Stimulated activated CD8-positive, alpha-beta memory T cell treated with anti-CD3 and anti-CD28 coated beads, Interleukin-7, amount 100 ng/mL, for 4 hours (primary cell): ENCODE data around the gene CD96.
"Not testable (repeated sequence)": the region's sequence is repeated elsewhere in the genome, so short reads cannot be mapped to it uniquely, and the experiment has no call there.

Source experiments
- DNase-seq, 2 donors: peaks; one replicate each; pipeline ENCODE4 v3.0.0-alpha.2; 2020; ENCODE audit warnings: low read depth in 2 of 2

Gene CD96

DNA sequence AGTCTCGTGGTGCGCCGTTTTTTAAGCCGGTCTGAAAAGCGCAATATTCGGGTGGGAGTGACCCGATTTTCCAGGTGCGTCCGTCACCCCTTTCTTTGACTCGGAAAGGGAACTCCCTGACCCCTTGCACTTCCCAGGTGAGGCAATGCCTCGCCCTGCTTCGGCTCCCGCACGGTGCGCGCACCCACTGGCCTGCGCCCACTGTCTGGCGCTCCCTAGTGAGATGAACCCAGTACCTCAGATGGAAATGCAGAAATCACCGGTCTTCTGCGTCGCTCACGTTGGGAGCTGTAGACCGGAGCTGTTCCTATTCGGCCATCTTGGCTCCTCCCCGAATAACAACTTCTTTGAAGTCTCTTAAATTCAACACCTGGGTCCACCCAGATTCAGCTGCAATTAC, 19.9 kb downstream of the CD96 start:
- not testable (repeated sequence) for DNase-seq

DNA sequence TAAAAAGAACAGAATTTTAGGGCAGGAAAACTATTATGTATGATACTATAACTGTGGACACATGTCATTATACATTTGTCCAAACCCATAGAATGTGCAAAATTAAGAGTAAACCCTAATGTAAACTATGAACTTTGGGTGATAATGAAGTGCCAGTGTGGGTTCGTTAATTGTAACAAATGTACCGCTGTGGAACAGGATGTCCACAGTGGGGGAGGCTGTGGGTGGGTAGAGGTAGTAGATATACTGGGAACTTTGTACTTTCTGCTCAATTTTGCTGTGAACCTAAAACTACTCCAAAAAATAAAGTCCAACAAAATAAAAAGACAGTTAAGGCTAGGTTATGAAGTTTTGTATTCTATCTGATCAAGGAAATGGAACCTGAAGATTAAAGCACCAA, 24.8 kb downstream of the CD96 start:
- no peak for DNase-seq

DNA sequence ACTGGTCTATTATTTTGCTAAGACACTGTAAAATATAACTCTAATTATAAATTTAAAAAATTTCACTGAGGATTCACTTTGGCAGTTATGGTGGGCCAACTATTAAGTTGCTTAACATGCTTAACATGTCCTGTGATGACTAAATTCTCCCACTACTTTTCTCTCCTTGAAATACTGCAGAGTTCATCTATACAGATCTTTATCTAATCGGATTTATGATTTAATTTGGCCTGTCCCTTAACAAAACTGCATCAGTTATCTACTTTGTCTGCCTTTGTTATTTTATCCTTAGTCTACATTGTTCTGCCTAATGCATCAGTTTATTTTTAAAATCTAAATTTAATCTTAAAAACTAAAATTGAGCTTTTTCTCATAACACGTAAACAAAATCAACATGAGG, 26.4 kb downstream of the CD96 start:
- DNase-seq, result no peak

DNA sequence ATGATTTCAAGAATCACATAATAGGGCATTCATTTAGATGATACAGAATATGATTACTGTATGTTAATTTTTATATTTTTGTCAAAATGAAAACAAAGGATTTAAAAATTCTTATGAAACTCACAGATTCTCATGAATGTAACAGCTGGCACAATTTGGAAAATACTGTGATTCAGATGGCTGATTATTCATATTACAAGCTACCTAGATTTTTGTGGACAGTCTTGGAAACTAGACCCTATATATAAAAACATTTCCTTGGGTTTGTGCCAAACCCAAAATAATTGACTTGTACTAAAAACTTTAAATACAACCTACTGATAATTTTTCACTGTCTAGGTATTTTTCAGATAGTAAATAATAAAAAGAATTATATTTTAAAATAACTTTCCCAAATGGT, 26.9 kb downstream of the CD96 start:
- no peak for DNase-seq

DNA sequence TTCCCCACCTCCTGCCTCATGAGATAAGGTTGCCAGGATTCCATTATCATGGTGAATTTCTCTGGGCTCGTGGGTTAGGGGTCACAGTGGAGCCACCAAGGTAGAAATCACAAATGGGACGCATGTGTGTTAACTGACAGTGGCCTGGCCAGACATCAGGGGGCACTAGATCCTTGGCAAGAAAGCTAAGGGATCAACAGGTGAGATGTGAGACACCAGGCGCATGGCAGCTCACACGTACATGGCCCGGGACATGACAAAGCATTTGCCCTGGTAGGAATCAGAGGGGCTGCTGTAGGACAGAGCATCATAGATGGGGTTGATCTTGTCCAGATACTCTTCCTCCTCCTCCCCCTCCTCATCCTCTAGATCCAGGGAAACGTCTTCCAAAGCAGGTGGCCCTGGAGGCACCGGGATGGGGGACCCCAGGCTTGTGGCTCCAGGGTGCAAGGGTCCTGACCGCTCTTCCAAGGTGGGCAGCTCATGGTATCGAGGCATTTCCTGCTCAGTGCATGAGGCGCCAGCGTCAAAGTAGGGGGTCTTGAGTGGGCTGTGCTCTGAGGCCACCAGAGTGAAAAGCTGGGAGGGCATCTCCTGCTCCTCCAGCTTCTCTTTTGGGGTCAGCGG, 28.5 kb downstream of the CD96 start:
- no peak for DNase-seq

DNA sequence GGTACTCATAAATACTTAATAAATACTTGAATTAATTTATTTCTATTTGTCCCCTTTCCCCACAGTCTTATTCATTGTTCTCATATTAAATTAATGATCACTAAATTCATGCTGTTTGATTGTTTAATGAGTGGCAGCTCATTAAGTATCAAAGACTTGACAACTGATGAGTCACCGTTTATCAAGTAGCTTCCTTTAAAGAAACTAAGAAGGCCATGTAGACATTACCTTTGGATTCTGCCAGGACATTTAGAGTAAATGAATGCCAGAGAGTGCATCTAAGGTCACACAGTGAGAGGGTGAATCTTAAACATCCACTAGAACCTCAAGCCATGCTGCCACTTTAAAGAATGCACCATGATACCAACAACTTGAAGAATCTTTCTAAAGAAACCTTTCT, 29.3 kb downstream of the CD96 start:
- DNase-seq, result no peak

DNA sequence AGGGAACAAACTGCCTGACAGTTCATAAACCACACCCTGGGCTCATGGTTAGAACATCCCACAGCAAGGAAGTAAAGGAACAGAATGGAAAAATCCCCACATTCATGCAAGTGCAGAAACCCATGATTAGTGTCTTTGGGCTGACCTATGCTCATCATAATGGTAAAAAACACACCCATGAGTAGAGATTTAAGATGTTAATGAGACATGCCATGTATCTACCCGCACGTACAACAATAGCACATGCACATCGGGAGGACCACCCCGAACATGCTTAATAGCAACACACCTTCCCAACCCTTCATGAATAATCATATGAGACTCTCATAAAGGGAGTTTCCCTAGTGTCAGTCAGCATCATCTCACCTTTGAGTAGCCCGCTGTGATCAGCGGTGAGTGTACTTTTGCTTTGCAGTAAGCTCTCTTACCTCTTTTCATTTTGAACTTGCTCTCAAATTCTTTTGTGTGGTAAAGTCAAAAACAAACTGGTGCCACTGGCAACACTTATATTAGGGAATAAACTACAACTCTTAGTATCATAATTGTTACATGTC, 30.0 kb downstream of the CD96 start:
- peak in 1 of 2 donors; percentile 25 for DNase-seq

DNA sequence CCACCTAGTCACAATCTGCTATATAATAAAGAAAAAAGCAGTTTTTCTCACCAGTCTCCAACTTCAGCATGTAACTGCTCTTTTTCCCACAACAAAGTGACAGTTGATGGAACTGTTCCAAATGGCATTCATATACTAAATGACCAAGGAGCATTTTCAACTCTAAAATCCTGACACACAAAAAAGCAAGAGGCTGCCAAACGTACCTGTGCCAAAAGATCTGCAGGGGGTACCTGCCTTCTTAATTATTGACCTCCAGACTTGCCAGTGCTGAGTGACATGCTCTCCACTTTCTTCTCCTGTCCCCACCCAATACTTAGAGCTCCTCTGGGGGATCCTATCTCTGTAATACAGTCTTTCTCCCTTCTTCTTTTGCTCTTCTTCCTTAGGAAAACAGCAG, 35.1 kb downstream of the CD96 start:
- no peak for DNase-seq

DNA sequence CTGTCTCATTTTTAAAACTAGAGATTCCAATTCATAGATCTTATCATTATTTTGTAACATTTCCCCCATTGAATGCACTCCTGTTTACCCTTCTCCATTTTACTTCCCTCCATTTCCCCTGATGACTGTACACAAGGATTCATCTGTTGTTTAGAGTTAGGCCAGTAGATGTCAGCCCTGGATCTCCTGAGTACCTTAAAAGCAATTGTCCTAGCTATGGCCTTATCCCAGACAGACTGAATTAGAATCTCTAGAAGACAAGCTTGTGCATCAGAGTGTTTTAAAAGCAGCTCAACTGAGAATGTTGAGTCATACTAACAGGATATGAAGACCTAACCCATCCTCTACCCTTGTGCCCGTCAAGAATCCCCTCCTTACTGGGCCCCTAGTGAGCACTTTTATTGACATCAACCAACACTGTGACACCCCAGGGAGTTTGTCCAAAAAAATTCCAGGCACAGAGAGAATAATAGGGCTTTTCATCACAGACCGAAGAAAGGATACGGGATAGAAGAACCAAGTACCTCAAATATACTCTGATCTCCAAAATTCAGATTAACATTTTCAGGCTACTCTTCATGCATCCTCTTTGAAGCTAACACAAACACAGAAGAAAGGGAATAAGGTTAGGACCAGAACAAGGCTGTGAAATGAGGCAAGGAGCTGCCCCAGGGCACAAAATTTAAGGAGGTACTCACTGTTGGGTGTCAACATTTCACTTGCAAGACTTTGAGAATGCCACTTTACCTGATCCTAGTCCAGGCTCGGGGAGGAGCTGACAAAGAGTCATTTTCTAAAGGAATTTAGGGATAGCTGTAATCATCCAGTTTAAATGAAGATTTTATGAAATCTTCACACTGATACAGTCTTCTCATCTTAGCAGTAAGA, 36.0 kb downstream of the CD96 start:
- no peak for DNase-seq

DNA sequence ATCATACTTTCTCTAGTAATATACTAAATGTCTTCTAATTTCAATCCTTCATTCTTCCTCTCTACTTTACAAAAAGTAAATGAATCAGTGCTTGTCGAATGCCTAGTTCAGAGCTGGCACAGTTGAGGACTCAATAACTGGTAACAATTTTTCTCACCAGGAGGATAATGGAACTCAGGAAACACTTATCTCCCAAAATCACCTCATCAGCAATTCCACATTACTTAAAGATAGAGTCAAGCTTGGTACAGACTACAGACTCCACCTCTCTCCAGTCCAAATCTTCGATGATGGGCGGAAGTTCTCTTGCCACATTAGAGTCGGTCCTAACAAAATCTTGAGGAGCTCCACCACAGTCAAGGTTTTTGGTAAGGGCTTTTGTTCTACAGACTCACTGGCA, 36.9 kb downstream of the CD96 start:
- no peak for DNase-seq

DNA sequence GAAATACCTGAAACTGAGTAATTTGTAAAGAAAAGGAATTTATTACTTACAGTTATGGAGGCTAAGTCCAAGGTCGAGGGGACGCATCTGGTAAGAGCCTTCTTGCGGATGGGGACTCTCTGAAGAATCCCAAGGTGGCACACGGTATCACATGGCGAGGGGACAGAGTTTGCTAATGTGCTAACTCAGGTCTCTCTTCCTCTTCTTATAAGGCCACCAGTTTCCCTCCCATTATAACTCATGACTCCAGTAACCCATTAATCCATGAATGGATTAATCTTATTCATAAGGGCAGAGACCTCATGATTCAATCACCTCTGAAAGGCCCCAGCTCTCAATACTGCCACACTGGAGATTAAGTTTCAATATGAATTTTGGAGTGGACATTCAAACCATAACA, 37.5 kb downstream of the CD96 start:
- no peak for DNase-seq

DNA sequence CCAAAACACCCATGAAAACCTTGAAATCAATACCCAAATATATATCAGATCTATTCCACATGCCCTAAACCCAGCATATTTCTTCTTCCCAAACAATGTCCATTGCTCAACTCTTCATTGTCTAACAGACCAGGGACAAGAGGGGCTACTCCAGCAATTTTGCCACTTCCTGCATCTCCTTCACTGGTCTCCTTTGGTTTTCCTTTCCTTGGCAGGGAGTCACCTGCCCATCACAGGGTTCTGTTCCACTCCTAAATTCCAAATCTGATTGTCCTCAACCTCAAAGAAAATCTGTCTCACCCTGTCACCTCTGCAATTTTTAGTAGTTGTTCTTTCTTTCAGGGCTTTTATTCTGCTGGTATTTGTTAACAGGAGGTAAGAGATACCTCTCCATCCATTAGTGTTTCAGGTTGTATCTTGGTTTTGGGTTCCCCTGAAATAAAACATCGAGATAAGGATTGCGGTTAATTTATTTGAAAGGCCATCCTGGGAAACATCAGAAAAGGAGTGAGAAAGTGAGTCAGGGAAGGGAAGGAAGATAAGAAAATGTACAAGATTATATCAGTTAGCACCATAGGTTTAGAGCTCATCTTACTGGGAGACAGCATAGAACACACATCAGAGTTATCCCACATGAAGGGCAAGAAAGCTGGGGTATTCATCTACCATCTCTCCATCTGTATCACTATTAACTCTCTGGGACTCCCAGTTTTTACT, 39.6 kb downstream of the CD96 start:
- DNase-seq, result no peak

DNA sequence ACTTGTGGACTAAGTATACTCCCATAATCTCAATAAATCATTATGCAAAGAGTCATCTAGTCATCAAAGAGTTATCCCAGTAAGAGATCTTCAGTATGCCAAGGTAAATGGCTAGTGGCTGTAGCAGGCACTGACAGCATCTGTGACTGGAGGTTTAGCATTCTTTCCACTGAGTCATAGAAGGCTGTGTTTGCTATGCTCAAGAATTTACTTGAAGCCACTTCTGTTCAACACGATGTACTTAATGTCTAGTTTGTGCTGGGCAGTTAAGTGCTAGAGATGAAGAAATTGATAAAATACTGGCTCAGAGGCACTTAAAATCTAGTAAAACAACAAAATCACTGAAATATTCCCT, 40.1 kb downstream of the CD96 start:
- DNase-seq, result no peak

DNA sequence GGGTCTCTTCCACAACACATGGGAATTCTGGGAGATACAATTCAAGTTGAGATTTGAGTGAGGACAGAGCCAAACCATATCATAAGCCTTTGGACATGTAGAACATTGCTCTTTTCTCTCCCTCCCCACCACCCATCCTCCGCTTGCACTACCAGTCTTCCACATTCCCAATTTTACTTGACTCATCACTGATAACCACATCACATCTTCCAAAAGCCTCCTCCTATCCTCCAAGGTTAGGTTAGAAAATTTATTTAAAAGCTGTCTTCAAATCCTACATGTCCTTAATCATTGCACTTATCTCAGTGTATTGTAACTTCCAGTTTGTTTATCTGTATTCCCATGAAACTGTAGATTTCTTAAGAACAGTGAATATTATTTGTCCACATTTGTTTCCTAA, 42.7 kb downstream of the CD96 start:
- DNase-seq, result no peak

DNA sequence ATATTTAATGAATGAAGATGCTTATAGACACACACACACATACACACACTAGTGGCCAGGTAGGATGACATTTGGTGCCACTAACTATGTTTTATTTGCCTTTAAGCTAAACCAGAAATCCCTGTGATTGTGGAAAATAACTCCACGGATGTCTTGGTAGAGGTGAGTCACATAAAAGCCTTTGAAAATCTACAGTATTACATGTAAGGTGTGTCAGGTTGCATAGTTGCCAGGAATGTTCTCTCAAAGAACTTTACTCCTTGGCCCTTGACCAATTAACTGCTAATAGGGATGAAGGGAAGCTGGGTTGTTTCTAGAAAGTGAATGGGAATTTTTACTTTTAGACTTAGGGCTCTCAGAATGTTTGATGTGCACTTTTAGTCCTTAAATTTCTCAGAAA, 43.2 kb downstream of the CD96 start:
- DNase-seq, result no peak

DNA sequence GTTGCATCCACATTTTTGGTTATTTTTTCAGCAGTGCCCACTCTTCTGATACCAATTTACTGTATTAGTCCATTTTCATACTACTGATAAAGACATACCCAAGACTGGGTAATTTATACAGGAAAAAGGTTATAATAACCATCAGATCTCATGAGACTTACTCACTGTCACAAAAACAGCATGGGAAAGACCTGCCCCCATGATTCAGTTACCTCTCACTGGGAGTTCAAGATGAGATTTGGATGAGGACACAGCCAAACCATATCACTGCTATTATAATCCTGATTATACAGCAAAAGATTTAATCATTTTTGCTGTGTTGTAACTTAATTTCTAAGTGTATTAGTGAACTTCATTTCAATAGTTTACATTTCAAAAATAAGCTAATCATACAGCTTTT, 46.5 kb downstream of the CD96 start:
- no peak for DNase-seq

DNA sequence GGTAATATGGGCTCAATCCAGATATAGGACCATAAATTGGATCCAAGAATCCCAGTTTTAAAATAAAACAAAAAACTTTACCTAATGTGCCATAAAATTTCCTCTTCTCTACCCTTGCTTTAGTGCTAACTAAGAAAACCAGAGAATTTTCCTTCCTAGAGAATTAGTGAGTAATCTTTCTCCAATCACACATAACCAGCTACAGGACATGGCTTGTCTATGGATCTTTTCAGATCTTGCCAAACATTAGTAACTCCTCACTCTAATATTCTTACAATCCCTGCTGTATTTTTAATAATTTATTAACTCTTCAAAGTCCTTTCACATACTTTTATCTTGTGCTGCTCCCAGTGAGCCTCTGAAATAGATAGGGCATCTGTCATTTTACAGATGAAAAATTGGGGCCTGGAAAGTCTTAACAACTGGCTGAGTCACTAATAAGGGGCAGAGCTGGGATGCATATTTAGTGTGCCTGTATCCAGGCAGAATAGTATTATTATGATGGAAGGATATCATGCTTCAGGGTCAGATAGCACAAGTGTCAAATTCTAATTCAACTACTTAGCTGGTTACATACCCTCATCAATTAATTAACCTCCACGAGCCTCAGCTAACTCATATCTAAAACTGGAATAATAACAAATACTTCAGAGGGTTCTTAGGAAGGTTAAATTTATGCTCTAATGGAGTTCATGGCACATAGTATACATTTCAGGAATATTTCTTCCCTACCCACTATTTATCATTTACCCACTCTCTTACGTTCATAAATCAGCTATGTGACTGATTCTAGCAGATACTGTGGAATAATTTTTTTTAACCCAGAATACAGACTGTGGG, 47.5 kb downstream of the CD96 start:
- no peak for DNase-seq

DNA sequence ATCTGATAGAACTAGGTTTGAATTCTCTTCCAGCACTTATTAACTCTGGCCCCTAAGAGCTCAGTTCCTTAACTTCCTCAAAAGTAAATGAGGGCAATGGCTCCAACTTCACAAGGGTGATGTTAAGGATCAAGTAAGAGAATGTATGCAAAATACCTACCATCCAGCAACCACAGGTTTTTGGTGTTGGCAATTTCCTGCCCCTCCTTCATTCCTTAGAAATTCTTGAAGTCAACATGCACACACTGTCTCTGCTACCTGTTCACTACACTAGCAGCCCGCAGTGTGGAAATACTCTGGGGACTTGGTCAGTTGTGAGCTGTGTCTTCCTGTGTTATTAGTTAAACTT, 48.1 kb downstream of the CD96 start:
- DNase-seq, result no peak

DNA sequence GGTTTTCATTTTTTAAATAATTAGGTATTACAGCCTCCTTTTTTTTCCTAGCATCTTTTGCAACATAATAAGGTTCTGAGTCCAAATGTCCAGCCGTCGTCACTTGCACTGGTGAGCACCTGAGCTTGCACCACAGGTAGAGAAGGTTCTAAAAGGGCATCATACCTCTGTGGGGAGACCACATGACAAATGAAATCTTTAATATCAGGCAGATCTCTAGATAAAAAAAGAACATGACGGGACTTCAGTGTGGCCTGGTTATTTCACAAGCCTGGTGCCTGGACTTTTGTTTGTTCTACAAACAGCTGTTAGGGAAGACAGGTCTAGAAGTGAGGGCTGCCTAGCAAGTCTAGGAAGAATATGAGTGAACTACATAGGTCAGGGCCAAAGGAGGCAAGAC, 49.6 kb downstream of the CD96 start:
- DNase-seq, result no peak

DNA sequence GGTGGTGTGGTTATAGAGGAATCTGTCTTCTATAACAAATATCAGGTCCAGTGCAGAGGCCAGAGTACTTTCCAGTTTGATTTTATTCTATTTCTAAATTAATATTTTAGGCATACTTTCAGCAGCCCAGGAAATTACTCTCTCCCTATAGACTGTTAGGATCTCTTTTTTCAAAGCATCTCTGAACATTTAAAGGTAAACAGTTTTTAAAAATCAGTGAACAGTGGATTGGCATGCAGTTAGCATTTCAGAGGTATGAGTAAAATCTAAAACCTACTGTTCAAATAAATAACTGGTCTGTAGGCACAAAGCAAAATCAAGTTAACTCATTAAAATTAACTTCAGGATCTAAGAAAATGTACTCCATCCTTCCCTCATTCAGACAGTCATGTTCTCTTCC, 50.1 kb downstream of the CD96 start:
- no peak for DNase-seq

DNA sequence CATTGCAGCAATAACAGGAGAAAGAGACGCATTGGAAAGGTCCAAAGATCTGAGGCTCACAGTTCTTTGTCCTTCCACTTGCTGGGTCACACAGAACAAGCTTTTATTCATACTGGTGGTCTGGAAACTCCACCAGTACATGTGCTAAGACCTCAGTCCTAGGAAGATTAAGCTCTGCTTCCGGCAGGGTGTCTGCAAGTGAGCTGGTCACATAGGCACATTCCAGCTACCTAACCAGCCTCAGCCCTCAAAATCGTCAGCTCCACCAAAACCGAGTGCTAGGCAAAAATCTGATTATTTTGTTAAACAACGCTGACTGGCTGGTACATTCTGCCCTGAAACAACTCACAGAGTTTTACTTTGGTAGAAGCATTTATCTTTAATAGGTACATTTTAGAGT, 50.9 kb downstream of the CD96 start:
- no peak for DNase-seq

DNA sequence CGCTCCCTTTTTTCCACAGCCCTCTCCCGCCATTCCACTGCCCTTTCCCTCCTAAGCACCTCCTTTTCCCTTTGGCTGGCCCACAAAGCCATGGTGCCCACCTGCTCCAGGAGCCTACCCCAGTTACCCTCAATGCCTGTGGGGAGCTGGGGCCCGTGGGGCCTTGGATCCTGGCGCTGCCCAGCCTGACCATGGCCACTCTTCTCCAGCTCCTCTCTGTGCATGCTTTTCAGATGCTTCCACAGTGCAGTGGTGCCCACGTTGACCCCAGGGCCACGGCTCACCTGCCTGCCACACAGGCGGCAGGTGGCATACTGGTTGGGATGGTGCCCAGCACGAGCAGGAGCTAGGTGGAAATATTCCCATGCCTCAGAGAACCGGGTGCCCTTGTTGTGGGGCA, 51.7 kb downstream of the CD96 start:
- no peak for DNase-seq
